Endothelial cell of umbilical vein (primary cell): ENCODE data around the gene OPA1. TPM values are rescaled to one million over a fixed set of nuclear protein-coding genes. Genes with fewer than 3 reads are reported as not detected.

Source experiments
- BruUV-seq: library from RNA; stranded (reverse); fragments of 400-500 nt; replicated peaks from 2 replicates; lab custom pipeline; 2021; lab: Mats Ljungman, UMichigan
- CTCF ChIA-PET: fragments of 300-600, 350-600 bp; sonication (Branson Sonifier 250); formaldehyde crosslinking; loops from one replicate; lab custom pipeline; 2021; ENCODE audit warnings: antibody characterized with exemption, inconsistent platforms; lab: Charles Lee
- POLR2A ChIA-PET: fragments of 300-600, 350-600 bp; sonication (Branson Sonifier 250); formaldehyde crosslinking; loops from one replicate; lab custom pipeline; 2021; ENCODE audit warnings: antibody characterized with exemption, inconsistent platforms; lab: Charles Lee
- DNase-seq: peaks from one replicate; pipeline ENCODE4 v3.0.0-alpha.2; 2011; ENCODE audit warnings: low read depth, low spot score
- FAIRE-seq: peaks from 2 replicates; lab custom pipeline; 2011; peaks lifted over from hg19 to GRCh38; lab: Jason Lieb, UNC
- H2AFZ ChIP-seq: 2 replicates; pipeline ENCODE4 v1.6.0; 2012; ENCODE audit warnings: low read depth, low read length, control low read depth, inconsistent platforms
- H3K27ac ChIP-seq: 2 replicates; pipeline ENCODE4 v1.5.1; 2011; ENCODE audit warnings: low read depth, mild to moderate bottlenecking, control low read depth, low read length, moderate library complexity; ENCODE audit not compliant: insufficient read depth
- H3K27me3 ChIP-seq, 2 experiments: 2 replicates each; pipeline versions ENCODE4 v1.6.0 to v1.6.1; 2011; ENCODE audit warnings: low read length in 2 of 2, mixed read lengths in 1 of 2; ENCODE audit not compliant: control insufficient read depth in 2 of 2, insufficient read depth in 2 of 2
- H3K36me3 ChIP-seq, 2 experiments: 2 replicates in 1 of 2; 3 replicates in 1 of 2; pipeline ENCODE4 v1.5.1; 2011; ENCODE audit warnings: low read length in 2 of 2, mild to moderate bottlenecking in 1 of 2, moderate library complexity in 1 of 2; ENCODE audit not compliant: control insufficient read depth in 2 of 2, insufficient read depth in 2 of 2; ENCODE audit errors: extremely low read depth in 1 of 2
- H3K4me1 ChIP-seq: 3 replicates; pipeline ENCODE4 v1.5.1; 2011; ENCODE audit warnings: mild to moderate bottlenecking, low read length; ENCODE audit not compliant: control insufficient read depth, insufficient read depth; ENCODE audit errors: extremely low read depth
- H3K4me2 ChIP-seq: 2 replicates; pipeline ENCODE4 v1.6.1; 2011; ENCODE audit warnings: low read length, control low read depth, mixed read lengths; ENCODE audit not compliant: insufficient read depth
- H3K4me3 ChIP-seq, 3 experiments: fragments of 200-600 bp in 1 of 3; sonication (generic), shearing (Covaris generic) in 1 of 3; replicated peaks in 1 of 3; 2 replicates each; pipeline ENCODE4 v1.5.1; 2011 to 2016; ENCODE audit warnings: control low read depth in 3 of 3, low read length in 3 of 3, mild to moderate bottlenecking in 2 of 3, inconsistent platforms in 1 of 3, low read depth in 1 of 3, moderate library complexity in 1 of 3; ENCODE audit not compliant: insufficient read depth in 1 of 3
- H3K79me2 ChIP-seq: 2 replicates; pipeline ENCODE4 v1.6.0; 2012; ENCODE audit warnings: low read length, inconsistent platforms; ENCODE audit not compliant: control insufficient read depth, insufficient read depth
- H3K9ac ChIP-seq: replicated peaks from 2 replicates; pipeline ENCODE3; 2011; ENCODE audit warnings: low read length, control low read depth; ENCODE audit not compliant: insufficient read depth; ENCODE audit errors: extremely low read depth
- H3K9me1 ChIP-seq: replicated peaks from 3 replicates; pipeline ENCODE4 v1.6.0; 2011; ENCODE audit warnings: mild to moderate bottlenecking, low read length; ENCODE audit not compliant: control insufficient read depth, insufficient read depth; ENCODE audit errors: extremely low read depth
- H3K9me3 ChIP-seq: replicated peaks from 2 replicates; pipeline ENCODE4 v1.5.1; 2012; ENCODE audit warnings: low read length, inconsistent platforms; ENCODE audit not compliant: control insufficient read depth, insufficient read depth
- H4K20me1 ChIP-seq: replicated peaks from 2 replicates; pipeline ENCODE3; 2011; ENCODE audit warnings: mild to moderate bottlenecking, low read length; ENCODE audit not compliant: control insufficient read depth, insufficient read depth; ENCODE audit errors: extremely low read depth
- EZH2 ChIP-seq: IDR thresholded peaks from 2 replicates; pipeline ENCODE4 v1.6.1; 2012; ENCODE audit warnings: borderline replicate concordance, low read depth, mild to moderate bottlenecking, moderate library complexity, low read length, inconsistent platforms; ENCODE audit not compliant: severe bottlenecking
- FOS ChIP-seq: IDR thresholded peaks from 2 replicates; pipeline ENCODE4 v1.6.1; 2011; ENCODE audit warnings: mild to moderate bottlenecking, low read length, moderate library complexity, borderline replicate concordance; ENCODE audit not compliant: insufficient read depth
- GATA2 ChIP-seq: IDR thresholded peaks from 2 replicates; pipeline ENCODE4 v1.7.0; 2011; ENCODE audit warnings: low read depth, mild to moderate bottlenecking, moderate library complexity, mixed read lengths, low read length; ENCODE audit not compliant: insufficient read length, insufficient read depth
- JUN ChIP-seq: IDR thresholded peaks from 2 replicates; pipeline ENCODE4 v1.6.1; 2011; ENCODE audit warnings: borderline replicate concordance, low read depth; ENCODE audit not compliant: insufficient read length, insufficient read depth
- MYC ChIP-seq: IDR thresholded peaks from one replicate; pipeline ENCODE4 v1.6.1; 2011; ENCODE audit warnings: mild to moderate bottlenecking, low read depth, low read length
- POLR2A ChIP-seq: IDR thresholded peaks from 2 replicates; pipeline ENCODE4 v1.6.1; 2012; ENCODE audit warnings: low read depth, mild to moderate bottlenecking, control low read depth, low read length
- POLR2AphosphoS5 ChIP-seq: IDR thresholded peaks from 2 replicates; pipeline ENCODE4 v1.6.1; 2012; ENCODE audit warnings: low read depth, mild to moderate bottlenecking, control low read depth, low read length, moderate library complexity; ENCODE audit not compliant: insufficient read depth
- dilution Hi-C: fragments of 300-500 bp; cut with MboI; formaldehyde crosslinking; loops from one replicate; pipeline ENCODE4 v1.15.0; 2019; ENCODE audit warnings: low sequenced_read_pairs; ENCODE audit not compliant: extremely low pct_ligation_motif_present
- intact Hi-C: fragments of 100-400 bp; cut with micrococcal nuclease; formaldehyde crosslinking; loops from one replicate; pipeline ENCODE4 v1.10.0; 2022
- polyA plus RNA-seq, 4 experiments: library from polyadenylated mRNA; depleted of rRNA in 3 of 4; stranded (reverse) in 3 of 4; unstranded in 1 of 4; fragments of >200 nt; gene quantifications; 2 replicates each; pipeline versions ENCODE4 v1.2.1 to v1.2.3, GENCODE V29; 2011 to 2012; ENCODE audit warnings: missing spikeins in 1 of 4
- total RNA-seq: library from RNA; stranded (reverse); gene quantifications from 2 replicates; pipeline ENCODE4 v1.2.3, GENCODE V29; 2021
- TF ChIP-seq, protein P1 (sequence below), 2 donors: IDR thresholded peaks; 1 replicate in 1 of 2; 2 replicates in 1 of 2; pipeline ENCODE4 v1.5.1; 2011; ENCODE audit warnings: low read length in 2 of 2, mild to moderate bottlenecking in 2 of 2, moderate library complexity in 2 of 2, control low read depth in 1 of 2, inconsistent platforms in 1 of 2, low read depth in 1 of 2; ENCODE audit not compliant: insufficient read depth in 1 of 2; ENCODE audit errors: extremely low read depth in 1 of 2
- TF ChIP-seq, protein P2 (sequence below): IDR thresholded peaks from 2 replicates; pipeline ENCODE4 v1.6.1; 2011; ENCODE audit not compliant: insufficient read depth, insufficient read length

Gene OPA1
- total and polyA plus RNA-seq, 2 donors (not counting 3 experiments of a cell fraction or from before 2014, with no cell fraction given) = 10.0 to 62.0 TPM

DNA sequence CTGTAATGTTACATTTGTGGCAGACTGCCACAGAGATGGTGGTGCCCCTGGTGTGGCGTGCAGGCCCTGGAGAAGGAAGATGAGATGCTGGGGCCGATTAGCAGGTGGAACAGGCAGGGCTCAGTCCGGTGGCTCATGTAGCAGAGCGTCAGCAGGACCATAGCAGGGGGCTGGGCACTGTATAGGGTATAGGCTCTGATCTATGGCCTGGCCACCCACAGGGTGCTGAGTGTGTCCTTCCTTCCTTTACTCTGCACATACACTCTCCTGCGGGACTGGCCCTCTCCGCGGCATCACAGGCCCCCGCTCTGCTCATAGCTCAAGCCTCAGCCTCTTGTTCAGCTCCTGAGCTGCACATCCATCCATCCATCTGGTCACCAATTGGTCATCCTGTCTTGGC is 143.6 kb downstream of the OPA1 start:
- no peak overlapping the region for H3K27ac ChIP-seq
- CTCF ChIA-PET = interaction anchor here (1.2 kb wide), 1 partner anchor 9 kb away, joined by 3 read pairs; no protein-coding TSS in a partner anchor

More for the DNA sequence above, 143.6 kb downstream of the OPA1 start:
- no peaks in the 10 kb centered on the region for H3K9me1 ChIP-seq
- intact Hi-C loops = no loop called here
- no TSS peak for BruUV-seq
- no peaks in the 10 kb centered on the region for H3K36me3 ChIP-seq
- H3K4me3 ChIP-seq = no peak overlapping the region
- dilution Hi-C loops = no loop called here
- TF ChIP-seq FOS (no peak), POLR2A (no peak), GATA2 (no peak), POLR2AphosphoS5 (no peak), EZH2 (no peak), MYC (no peak), JUN (no peak)
- TF ChIP-seq, protein P1, sequence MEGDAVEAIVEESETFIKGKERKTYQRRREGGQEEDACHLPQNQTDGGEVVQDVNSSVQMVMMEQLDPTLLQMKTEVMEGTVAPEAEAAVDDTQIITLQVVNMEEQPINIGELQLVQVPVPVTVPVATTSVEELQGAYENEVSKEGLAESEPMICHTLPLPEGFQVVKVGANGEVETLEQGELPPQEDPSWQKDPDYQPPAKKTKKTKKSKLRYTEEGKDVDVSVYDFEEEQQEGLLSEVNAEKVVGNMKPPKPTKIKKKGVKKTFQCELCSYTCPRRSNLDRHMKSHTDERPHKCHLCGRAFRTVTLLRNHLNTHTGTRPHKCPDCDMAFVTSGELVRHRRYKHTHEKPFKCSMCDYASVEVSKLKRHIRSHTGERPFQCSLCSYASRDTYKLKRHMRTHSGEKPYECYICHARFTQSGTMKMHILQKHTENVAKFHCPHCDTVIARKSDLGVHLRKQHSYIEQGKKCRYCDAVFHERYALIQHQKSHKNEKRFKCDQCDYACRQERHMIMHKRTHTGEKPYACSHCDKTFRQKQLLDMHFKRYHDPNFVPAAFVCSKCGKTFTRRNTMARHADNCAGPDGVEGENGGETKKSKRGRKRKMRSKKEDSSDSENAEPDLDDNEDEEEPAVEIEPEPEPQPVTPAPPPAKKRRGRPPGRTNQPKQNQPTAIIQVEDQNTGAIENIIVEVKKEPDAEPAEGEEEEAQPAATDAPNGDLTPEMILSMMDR (IDR thresholded peaks at IDR 0.05; ENCODE audit: extremely low read depth in 1 of 2, insufficient read depth in 1 of 2, low read depth in 1 of 2, low read length in 2 of 2) = no peak
- TF ChIP-seq, protein P2, sequence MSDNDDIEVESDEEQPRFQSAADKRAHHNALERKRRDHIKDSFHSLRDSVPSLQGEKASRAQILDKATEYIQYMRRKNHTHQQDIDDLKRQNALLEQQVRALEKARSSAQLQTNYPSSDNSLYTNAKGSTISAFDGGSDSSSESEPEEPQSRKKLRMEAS = no peak
- FAIRE-seq = no peak
- peaks cover 2 to 3% of the 10 kb centered on the region in 2 experiments for H3K27me3 ChIP-seq
- H3K4me2 ChIP-seq = no peak overlapping the region
- POLR2A ChIA-PET = no interaction called here
- no peak overlapping the region for H3K9ac ChIP-seq
- H3K9me3 ChIP-seq = no peaks in the 10 kb centered on the region
- DNase-seq = no peak
- no peaks in the 10 kb centered on the region for H3K4me1 ChIP-seq
- H2AFZ ChIP-seq = no peak overlapping the region
- no peaks in the 10 kb centered on the region for H4K20me1 ChIP-seq
- H3K79me2 ChIP-seq = no peaks in the 10 kb centered on the region
